ENCODE results near the gene MAG. TPM values are rescaled to one million over a fixed set of nuclear protein-coding genes. Genes with fewer than 3 reads are reported as not detected.

Gene MAG
- total and polyA plus RNA-seq, 9 of the 15 experiments (the other 6 are each of a cell fraction or from before 2014, with no cell fraction given): 0.11 to 10.0 (median 1.6) TPM

DNA sequence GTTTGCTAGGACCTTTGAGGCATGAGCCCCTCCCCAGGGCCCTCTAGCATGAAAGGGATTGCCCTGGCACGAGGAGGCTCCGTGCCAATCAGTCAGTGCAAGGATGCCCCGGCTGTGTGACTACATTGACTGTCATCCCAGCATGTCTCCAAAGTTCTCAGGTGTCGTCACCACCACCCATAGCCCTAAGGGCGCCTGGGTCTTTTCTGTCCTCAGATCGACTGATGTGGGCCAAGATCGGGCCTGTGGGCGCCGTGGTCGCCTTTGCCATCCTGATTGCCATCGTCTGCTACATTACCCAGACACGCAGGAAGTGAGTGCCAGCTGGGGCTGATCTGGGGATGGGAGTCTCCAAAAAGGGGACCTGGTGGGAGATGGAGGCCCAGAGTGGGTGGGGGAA is 18.4 kb downstream of the MAG start:
- ChIA-PET CTCF (ENCODE audit: low intra/inter-chr PET ratio) (no interaction called here), POLR2A (interaction anchor here (0.8 kb wide), 1 partner anchor 17 kb away, joined by 3 read pairs; no protein-coding TSS in a partner anchor)
- intact Hi-C loops (cut with micrococcal nuclease) (no loop called here), in situ Hi-C loops (cut with MboI) (no loop called here)
- Histone ChIP-seq H3K9me3 (replicated peaks; ENCODE audit: control insufficient read depth, insufficient read depth, low read depth, low read length) (no peaks in the 10 kb centered on the region), H3K4me2 (ENCODE audit: insufficient read depth, low read length) (peak overlapping the region; percentile 65), H3K4me3 (no peak overlapping the region), H3K9me1 (ENCODE audit: control insufficient read depth, insufficient read depth, low read length) (no peaks in the 10 kb centered on the region), H3K27me3 (ENCODE audit: control insufficient read depth in 2 of 2, insufficient read depth in 2 of 2, low read length in 2 of 2) (no peaks in the 10 kb centered on the region), H3K9ac (ENCODE audit: insufficient read depth in 1 of 2, low read depth in 2 of 2, low read length in 2 of 2) (peak overlapping the region; percentile 79 to 90), H3K36me3 (ENCODE audit: control insufficient read depth, insufficient read depth, low read length) (no peaks in the 10 kb centered on the region), H3K4me1 (replicated peaks in 1 of 2; ENCODE audit: control insufficient read depth in 2 of 2, insufficient read depth in 2 of 2, low read length in 2 of 2) (peaks cover 51 to 74% of the 10 kb centered on the region in 2 experiments), H4K20me1 (replicated peaks; ENCODE audit: control insufficient read depth, insufficient read depth, low read length) (no peaks in the 10 kb centered on the region), H3K79me2 (ENCODE audit: control insufficient read depth, insufficient read depth, low read length) (peaks cover 10% of the 10 kb centered on the region; the same call in 2 of the 3 replicates), H2AFZ (ENCODE audit: low read depth, low read length) (peak overlapping the region; percentile 96), H3K27ac (ENCODE audit: extremely low read depth, low read depth, low read length) (peak overlapping the region; percentile 90)
- 0 out of 2 replicates have a peak, but pooled peaks have one; percentile 8 for TF ChIP-seq CBFB (CRISPR knock-in tag; IDR thresholded peaks at IDR 0.05)
- TF ChIP-seq ZNF197 (CRISPR knock-in tag; IDR thresholded peaks at IDR 0.05; ENCODE audit: low read depth): 0 out of 2 replicates have a peak, but pooled peaks have one; percentile 14
- TF ChIP-seq ZFX (CRISPR knock-in tag; IDR thresholded peaks at IDR 0.05): 0 out of 2 replicates have a peak, but pooled peaks have one; percentile 3
- no peak for TF ChIP-seq KLF13 (tag; IDR thresholded peaks at IDR 0.05; ENCODE audit: borderline replicate concordance, low read depth)
- WGBS (ENCODE audit: insufficient coverage, low coverage, missing lambda C conversion rate): 90% methylated on average over 8 of the region's 12 CpGs
- TSS peak; percentile 29 for BruUV-seq (replicated peaks)
- ATAC-seq (no peak), DNase-seq (ENCODE audit: extremely low read depth in 1 of 4, low spot score in 3 of 4) (peak in 1 of 4 experiments; percentile 6), FAIRE-seq (no peak)

DNA sequence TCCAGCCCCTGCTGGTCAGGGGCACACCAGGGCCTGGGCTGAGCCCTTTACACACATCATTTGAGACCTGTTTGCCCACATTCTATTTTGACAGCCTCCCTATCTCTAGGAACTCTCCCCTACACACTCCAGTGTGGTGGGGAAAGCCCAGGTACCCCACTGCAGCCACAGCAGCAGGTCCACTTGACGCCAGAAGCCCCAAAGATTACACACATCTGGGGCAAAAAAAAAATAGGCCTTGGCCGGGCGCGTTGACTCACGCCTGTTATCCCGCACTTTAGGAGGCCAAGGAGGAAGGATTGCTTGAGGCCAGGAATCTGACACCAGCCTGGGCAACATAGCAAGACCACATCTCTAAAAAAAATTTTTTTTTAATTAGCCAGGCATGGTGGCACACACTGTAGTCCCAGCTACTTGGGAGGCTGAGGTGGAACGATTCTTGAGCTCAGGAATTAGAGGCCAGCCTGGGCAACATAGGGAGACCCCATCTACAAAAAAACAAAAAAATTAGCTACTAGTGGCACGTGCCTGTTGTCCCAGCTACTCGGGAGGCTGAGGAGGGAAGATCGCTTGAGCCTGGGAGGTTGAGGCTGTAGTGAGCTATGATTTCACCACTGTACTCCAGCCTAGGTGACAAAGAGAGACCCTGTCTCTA is 19.0 kb downstream of the MAG start:
- intact Hi-C loops (cut with micrococcal nuclease): no loop called here
- in situ Hi-C loops (cut with MboI): no loop called here
- no peaks in the 10 kb centered on the region for H3K36me3 ChIP-seq (ENCODE audit: control insufficient read depth, insufficient read depth, low read length)
- DNase-seq (ENCODE audit: extremely low read depth in 1 of 4, low spot score in 3 of 4) (peak in 1 of 4 experiments; percentile 18), FAIRE-seq (no peak), ATAC-seq (no peak)
- CTCF ChIA-PET (ENCODE audit: low intra/inter-chr PET ratio): no interaction called here
- no peaks in the 10 kb centered on the region for H4K20me1 ChIP-seq (replicated peaks; ENCODE audit: control insufficient read depth, insufficient read depth, low read length)
- peak overlapping the region; percentile 90; the same call in 2 of the 3 replicates for H3K27ac ChIP-seq (ENCODE audit: extremely low read depth, low read depth, low read length)
- no TSS peak for BruUV-seq (replicated peaks)
- peak overlapping the region; percentile 96; the same call in 1 of the 2 replicates for H2AFZ ChIP-seq (ENCODE audit: low read depth, low read length)
- peak overlapping the region; percentile 65 for H3K4me2 ChIP-seq (ENCODE audit: insufficient read depth, low read length)
- no peak overlapping the region for H3K4me3 ChIP-seq
- peak overlapping the region; percentile 79 to 90; a peak in 3 of 4 replicates for H3K9ac ChIP-seq (ENCODE audit: insufficient read depth in 1 of 2, low read depth in 2 of 2, low read length in 2 of 2)
- no peaks in the 10 kb centered on the region for H3K27me3 ChIP-seq (ENCODE audit: control insufficient read depth in 2 of 2, insufficient read depth in 2 of 2, low read length in 2 of 2)
- H3K9me3 ChIP-seq (replicated peaks; ENCODE audit: control insufficient read depth, insufficient read depth, low read depth, low read length): no peaks in the 10 kb centered on the region
- WGBS (ENCODE audit: insufficient coverage, low coverage, missing lambda C conversion rate): 86% methylated on average over 10 of the region's 10 CpGs
- peaks cover 53 to 75% of the 10 kb centered on the region in 2 experiments for H3K4me1 ChIP-seq (replicated peaks in 1 of 2; ENCODE audit: control insufficient read depth in 2 of 2, insufficient read depth in 2 of 2, low read length in 2 of 2)
- H3K9me1 ChIP-seq (ENCODE audit: control insufficient read depth, insufficient read depth, low read length): no peaks in the 10 kb centered on the region
- POLR2A ChIA-PET: no interaction called here
- peaks cover 10% of the 10 kb centered on the region; the same call in 2 of the 3 replicates for H3K79me2 ChIP-seq (ENCODE audit: control insufficient read depth, insufficient read depth, low read length)
- TF ChIP-seq MAFK (IDR thresholded peaks at IDR 0.05; ENCODE audit: low read length): no peak
- no peak for TF ChIP-seq RBM39 (optimal IDR thresholded peaks at IDR 0.05; ENCODE audit: low read depth, low read length)
- no peak for TF ChIP-seq FOS (IDR thresholded peaks at IDR 0.05; ENCODE audit: extremely low read depth, insufficient read length)

Measured in K562 (cell line).